Measurements from ENCODE around the gene ASB5. TPM values are rescaled to one million over a fixed set of nuclear protein-coding genes. Genes with fewer than 3 reads are reported as not detected.

The ASB5 gene
- total and polyA plus RNA-seq, 12 donors: 0.17 to 0.27 (median 0.20) TPM; not detected in 9

- WGBS, 4 donors: 74 to 83% (median 80%) methylated on average over 3 of the region's 3 CpGs
- intact Hi-C loops (cut with DNase I): no loop called here
- DNase-seq: no peak
- Histone ChIP-seq H3K4me3 (no peak overlapping the region), H3K4me1 (replicated peaks in 1 of 2) (no peaks in the 10 kb centered on the region), H3K36me3 (replicated peaks in 1 of 2) (no peaks in the 10 kb centered on the region), H3K9me3 (replicated peaks in 1 of 3) (no peaks in the 10 kb centered on the region), H3K27ac (no peak overlapping the region), H3K27me3 (no peaks in the 10 kb centered on the region)
- TF ChIP-seq, protein P1, sequence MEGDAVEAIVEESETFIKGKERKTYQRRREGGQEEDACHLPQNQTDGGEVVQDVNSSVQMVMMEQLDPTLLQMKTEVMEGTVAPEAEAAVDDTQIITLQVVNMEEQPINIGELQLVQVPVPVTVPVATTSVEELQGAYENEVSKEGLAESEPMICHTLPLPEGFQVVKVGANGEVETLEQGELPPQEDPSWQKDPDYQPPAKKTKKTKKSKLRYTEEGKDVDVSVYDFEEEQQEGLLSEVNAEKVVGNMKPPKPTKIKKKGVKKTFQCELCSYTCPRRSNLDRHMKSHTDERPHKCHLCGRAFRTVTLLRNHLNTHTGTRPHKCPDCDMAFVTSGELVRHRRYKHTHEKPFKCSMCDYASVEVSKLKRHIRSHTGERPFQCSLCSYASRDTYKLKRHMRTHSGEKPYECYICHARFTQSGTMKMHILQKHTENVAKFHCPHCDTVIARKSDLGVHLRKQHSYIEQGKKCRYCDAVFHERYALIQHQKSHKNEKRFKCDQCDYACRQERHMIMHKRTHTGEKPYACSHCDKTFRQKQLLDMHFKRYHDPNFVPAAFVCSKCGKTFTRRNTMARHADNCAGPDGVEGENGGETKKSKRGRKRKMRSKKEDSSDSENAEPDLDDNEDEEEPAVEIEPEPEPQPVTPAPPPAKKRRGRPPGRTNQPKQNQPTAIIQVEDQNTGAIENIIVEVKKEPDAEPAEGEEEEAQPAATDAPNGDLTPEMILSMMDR (IDR thresholded peaks at IDR 0.05): no peak
- no peak for TF ChIP-seq POLR2A (IDR thresholded peaks at IDR 0.05)
These were observed 10.9 kb downstream of the ASB5 start for GRCh38 chr4:176258135-176258534.

- Histone ChIP-seq H3K4me3 (no peak overlapping the region), H3K27ac (no peak overlapping the region), H3K36me3 (replicated peaks in 1 of 2) (no peaks in the 10 kb centered on the region), H3K27me3 (no peaks in the 10 kb centered on the region), H3K9me3 (replicated peaks in 1 of 3) (no peaks in the 10 kb centered on the region), H3K4me1 (replicated peaks in 1 of 2) (no peaks in the 10 kb centered on the region)
- DNase-seq: no peak
- intact Hi-C loops (cut with DNase I): no loop called here
- TF ChIP-seq, protein P1 (IDR thresholded peaks at IDR 0.05): no peak
- no peak for TF ChIP-seq POLR2A (IDR thresholded peaks at IDR 0.05)
- 33 to 48% (median 39%) methylated on average over 1 of the region's 1 CpG for whole genome bisulfite sequencing, 4 donors
These were observed 12.1 kb downstream of the ASB5 start for GRCh38 chr4:176256921-176257320.

- Histone ChIP-seq H3K36me3 (replicated peaks in 1 of 2) (no peaks in the 10 kb centered on the region), H3K4me3 (no peak overlapping the region), H3K4me1 (replicated peaks in 1 of 2) (no peaks in the 10 kb centered on the region), H3K27me3 (no peaks in the 10 kb centered on the region), H3K9me3 (replicated peaks in 1 of 3) (no peaks in the 10 kb centered on the region), H3K27ac (no peak overlapping the region)
- intact Hi-C loops (cut with DNase I): no loop called here
- TF ChIP-seq, protein P1 (IDR thresholded peaks at IDR 0.05): no peak
- TF ChIP-seq POLR2A (IDR thresholded peaks at IDR 0.05): no peak
- DNase-seq: no peak
- WGBS, 4 donors: 85 to 96% (median 89%) methylated on average over 1 of the region's 1 CpG
These were observed 26.2 kb downstream of the ASB5 start for GRCh38 chr4:176242764-176243347.

DNA sequence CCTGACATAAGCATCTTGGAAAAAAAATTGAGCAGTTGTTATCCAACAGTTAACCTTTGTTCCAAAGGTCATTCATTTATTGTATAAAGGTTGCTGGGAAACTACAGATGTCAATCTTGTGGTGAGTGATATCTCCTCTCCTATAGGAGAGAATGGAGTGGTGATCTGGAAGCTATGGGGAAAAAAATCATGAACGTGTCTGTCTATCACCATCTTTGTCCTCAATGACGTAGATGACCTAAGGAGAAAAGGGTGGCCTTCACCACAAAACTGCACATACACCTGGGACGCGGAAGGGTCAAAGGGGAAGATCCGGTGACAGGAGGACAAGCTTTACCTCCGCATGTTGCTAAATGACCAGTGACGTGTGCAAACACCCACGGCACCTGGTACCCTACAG, 27.3 kb downstream of the ASB5 start:
- TF ChIP-seq, protein P1 (IDR thresholded peaks at IDR 0.05): no peak
- no peak for TF ChIP-seq POLR2A (IDR thresholded peaks at IDR 0.05)
- Histone ChIP-seq H3K27ac (no peak overlapping the region), H3K36me3 (replicated peaks in 1 of 2) (no peaks in the 10 kb centered on the region), H3K4me3 (no peak overlapping the region), H3K27me3 (no peaks in the 10 kb centered on the region), H3K9me3 (replicated peaks in 1 of 3) (no peaks in the 10 kb centered on the region), H3K4me1 (replicated peaks in 1 of 2) (no peaks in the 10 kb centered on the region)
- 83 to 91% (median 90%) methylated on average over 8 of the region's 8 CpGs for WGBS, 4 donors
- intact Hi-C loops (cut with DNase I): no loop called here
- no peak for DNase-seq

All from adrenal gland (tissue), 12 donors.